NB4 (cell line): ENCODE data around the gene CCDC154.
A peak's percentile ranks its signal among the peaks of the same experiment; 100 is the strongest.
"Not testable (repeated sequence)": the region's sequence is repeated elsewhere in the genome, so short reads cannot be mapped to it uniquely, and the experiment has no call there.

ENCODE experiments used
- DNase-seq: peaks from one replicate; pipeline ENCODE4 v3.0.0; 2010; ENCODE audit warnings: low read depth
- H3K4me3 ChIP-seq: one replicate; pipeline ENCODE4 v1.5.1; 2011; ENCODE audit warnings: mild to moderate bottlenecking, low read depth, low read length, moderate library complexity
- CTCF ChIP-seq: IDR thresholded peaks from one replicate; pipeline ENCODE4 v1.5.1; 2012; ENCODE audit warnings: low read depth, low read length
- MAX ChIP-seq: IDR thresholded peaks from 2 replicates; pipeline ENCODE4 v1.6.1; 2011; ENCODE audit warnings: low read depth, low read length
- MYC ChIP-seq: IDR thresholded peaks from 2 replicates; pipeline ENCODE4 v1.6.1; 2011; ENCODE audit warnings: low read depth, low read length
- POLR2A ChIP-seq: IDR thresholded peaks from 2 replicates; pipeline ENCODE4 v1.6.1; 2011; ENCODE audit warnings: mild to moderate bottlenecking; ENCODE audit not compliant: insufficient read length; ENCODE audit errors: extremely low read depth

CCDC154 gene

DNA sequence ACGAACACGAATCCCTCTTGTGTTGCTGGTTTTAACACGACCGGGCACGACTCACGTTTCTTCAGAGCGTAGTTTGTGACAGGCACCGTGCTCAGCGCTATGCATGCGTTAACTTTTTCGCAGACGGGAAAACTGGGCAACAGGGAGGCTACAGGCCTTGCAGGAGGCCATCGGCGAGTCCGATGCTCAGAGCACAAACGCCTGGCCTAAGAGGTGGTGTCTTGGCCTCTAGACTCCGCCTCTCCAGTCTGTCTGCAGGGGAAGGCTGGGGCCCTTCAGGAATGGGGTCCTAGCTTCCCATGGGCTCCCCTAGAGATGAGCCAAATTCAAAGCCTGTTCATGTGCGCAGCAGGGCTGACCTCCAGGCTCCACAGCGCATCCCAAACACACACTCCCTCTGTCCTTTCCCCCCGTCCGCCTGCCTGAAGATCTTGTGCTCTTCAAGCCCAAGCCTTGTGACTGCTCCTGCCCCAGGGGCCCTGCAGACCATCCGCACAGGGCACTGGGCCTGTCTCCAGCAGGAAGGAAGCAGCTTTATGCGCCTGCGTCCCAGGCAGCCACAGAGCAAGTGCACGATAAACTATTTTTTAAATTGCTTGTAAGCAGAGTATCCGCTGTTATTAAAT, 27.3 kb upstream of the CCDC154 start:
- TF ChIP-seq CTCF (no peak), MAX (no peak), MYC (peak; percentile 30; the same call in 1 of the 2 replicates), POLR2A (peak; percentile 43)
- peak overlapping the region; percentile 81 for H3K4me3 ChIP-seq

DNA sequence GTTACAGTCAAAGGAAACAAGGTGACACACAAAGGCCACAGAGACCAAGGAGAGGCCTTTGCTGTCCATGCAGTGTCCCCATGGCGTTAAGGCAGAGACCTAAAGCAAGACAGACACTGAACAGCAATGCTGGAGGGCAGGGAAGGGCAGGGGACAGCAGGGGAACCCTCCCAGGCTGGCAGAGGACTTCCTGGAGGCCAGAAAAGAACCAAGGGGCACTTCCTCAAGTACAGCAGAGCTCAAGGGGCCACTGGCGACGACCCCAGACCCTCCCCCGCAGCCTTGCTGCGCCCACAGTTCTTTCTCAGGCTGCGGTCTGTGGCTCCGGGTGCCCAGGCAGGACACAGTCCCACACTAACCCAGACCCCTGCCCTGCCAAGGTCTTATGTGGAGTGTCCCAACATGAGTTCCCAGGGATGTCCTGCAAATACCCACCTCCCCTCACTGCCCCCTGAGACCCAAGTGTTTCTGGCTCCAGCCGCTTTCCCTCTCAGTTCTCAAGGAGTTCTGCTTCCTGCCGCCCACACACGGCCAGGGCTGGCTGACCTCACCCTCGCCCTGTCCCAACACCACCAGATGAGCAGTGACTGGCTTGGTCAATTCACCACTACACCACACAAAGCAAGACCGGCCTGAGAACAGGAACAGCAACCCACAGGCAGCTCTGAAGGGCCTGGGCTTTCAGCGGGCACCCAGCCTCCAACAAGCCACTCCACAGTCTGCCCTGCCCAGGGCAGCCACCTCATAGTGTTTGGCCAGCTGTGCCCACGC, 26.3 kb upstream of the CCDC154 start:
- TF ChIP-seq MAX (no peak), POLR2A (peak; percentile 39)
- peak; percentile 84 for DNase-seq
- peak overlapping the region; percentile 81 for H3K4me3 ChIP-seq

More for the DNA sequence above, 27.3 kb upstream of the CCDC154 start:
- DNase-seq: peak; percentile 74

DNA sequence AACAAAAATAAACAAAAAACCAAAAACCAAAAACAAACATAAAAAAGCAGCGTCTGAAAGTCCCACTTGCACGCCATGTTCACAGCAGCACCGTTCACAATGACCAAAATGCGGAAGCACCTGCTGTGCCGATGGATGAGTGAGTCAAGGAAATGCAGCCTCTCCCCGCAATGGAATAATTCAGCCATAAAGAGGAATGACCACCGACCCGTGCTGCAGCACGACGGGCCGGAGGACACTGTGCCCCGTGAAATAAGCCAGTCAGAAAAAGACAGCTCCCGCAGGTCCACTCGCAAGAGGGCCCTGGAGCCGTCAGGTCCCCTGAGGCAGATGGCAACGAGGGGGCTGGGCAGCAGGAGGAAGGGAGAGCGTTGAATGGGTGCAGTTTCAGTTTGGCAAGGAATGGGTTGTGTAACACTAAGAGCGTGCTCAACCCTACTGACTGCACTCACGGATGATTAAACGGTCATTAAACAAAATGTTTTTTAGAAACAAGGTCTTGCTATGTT, 25.4 kb upstream of the CCDC154 start:
- peak overlapping the region; percentile 81 for H3K4me3 ChIP-seq
- TF ChIP-seq POLR2A (peak; percentile 54), MAX (no peak), MYC (peak; percentile 8; the same call in 1 of the 2 replicates), CTCF (no peak)
- DNase-seq: peak; percentile 91

GRCh38 chr16:1469141-1469540, 24.8 kb upstream of the CCDC154 start:
- not testable (repeated sequence) for DNase-seq
- peak overlapping the region; percentile 81 for H3K4me3 ChIP-seq

DNA sequence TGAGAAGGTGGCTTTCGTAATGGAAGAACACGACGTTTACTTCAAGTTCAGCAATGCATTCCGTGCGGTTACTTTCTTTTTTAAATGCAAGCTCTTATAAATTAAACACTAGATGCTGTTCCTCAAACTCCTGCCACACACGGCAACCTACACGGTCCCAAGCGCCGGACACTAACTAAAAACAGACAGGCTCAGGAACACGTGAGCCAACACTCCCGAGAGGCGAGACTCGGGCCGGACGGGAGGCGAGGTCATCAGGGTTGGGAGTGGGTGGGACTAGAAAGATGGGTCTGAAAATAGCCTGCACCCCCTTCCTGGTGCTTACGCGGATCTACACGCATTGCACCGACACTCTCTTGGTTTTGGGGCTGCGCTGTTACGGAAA, 24.1 kb upstream of the CCDC154 start:
- TF ChIP-seq MAX (no peak), MYC (no peak)
- no peak overlapping the region for H3K4me3 ChIP-seq
- DNase-seq: no peak

GRCh38 chr16:1466968-1467521, 22.7 kb upstream of the CCDC154 start:
- H3K4me3 ChIP-seq: no peak overlapping the region
- DNase-seq: no peak
- TF ChIP-seq CTCF (no peak), POLR2A (no peak), MAX (no peak), MYC (no peak)

GRCh38 chr16:1466054-1466453, 21.7 kb upstream of the CCDC154 start:
- no peak overlapping the region for H3K4me3 ChIP-seq
- no peak for TF ChIP-seq CTCF
- TF ChIP-seq MYC: no peak
- TF ChIP-seq MAX: no peak
- no peak for TF ChIP-seq POLR2A
- DNase-seq: no peak
